Upper lobe of left lung (tissue), 4 donors: Measurements from ENCODE around the gene LSM12.

ENCODE experiments used
- EP300 ChIP-seq, 4 donors: sonication (generic); formaldehyde crosslinking; IDR thresholded peaks; one replicate each; pipeline ENCODE4 v1.5.1; 2017; ENCODE audit warnings: antibody characterized with exemption in 4 of 4, control low read depth in 2 of 4
- POLR2A ChIP-seq, 4 donors: fragments of 450-650 bp; IDR thresholded peaks; one replicate each; pipeline ENCODE4 v1.5.1; 2016 to 2017; ENCODE audit warnings: antibody characterized with exemption in 4 of 4, mild to moderate bottlenecking in 2 of 4
- POLR2AphosphoS5 ChIP-seq, 2 donors: sonication (generic); formaldehyde crosslinking; IDR thresholded peaks; one replicate each; pipeline ENCODE4 v1.5.1; 2017; ENCODE audit warnings: antibody characterized with exemption in 2 of 2
- TF ChIP-seq, protein P1 (sequence below), 6 experiments: fragments of 450-650 bp in 4 of 6; fragments of 200-600 bp in 2 of 6; sonication (generic) in 2 of 6; IDR thresholded peaks; one replicate each; pipeline ENCODE4 v1.5.1; 2016 to 2019; ENCODE audit warnings: antibody characterized with exemption in 6 of 6

- TF ChIP-seq, protein P1, sequence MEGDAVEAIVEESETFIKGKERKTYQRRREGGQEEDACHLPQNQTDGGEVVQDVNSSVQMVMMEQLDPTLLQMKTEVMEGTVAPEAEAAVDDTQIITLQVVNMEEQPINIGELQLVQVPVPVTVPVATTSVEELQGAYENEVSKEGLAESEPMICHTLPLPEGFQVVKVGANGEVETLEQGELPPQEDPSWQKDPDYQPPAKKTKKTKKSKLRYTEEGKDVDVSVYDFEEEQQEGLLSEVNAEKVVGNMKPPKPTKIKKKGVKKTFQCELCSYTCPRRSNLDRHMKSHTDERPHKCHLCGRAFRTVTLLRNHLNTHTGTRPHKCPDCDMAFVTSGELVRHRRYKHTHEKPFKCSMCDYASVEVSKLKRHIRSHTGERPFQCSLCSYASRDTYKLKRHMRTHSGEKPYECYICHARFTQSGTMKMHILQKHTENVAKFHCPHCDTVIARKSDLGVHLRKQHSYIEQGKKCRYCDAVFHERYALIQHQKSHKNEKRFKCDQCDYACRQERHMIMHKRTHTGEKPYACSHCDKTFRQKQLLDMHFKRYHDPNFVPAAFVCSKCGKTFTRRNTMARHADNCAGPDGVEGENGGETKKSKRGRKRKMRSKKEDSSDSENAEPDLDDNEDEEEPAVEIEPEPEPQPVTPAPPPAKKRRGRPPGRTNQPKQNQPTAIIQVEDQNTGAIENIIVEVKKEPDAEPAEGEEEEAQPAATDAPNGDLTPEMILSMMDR (IDR thresholded peaks at IDR 0.05): no peak
- TF ChIP-seq POLR2AphosphoS5 (IDR thresholded peaks at IDR 0.05): no peak
- TF ChIP-seq EP300 (IDR thresholded peaks at IDR 0.05): no peak
- TF ChIP-seq POLR2A (IDR thresholded peaks at IDR 0.05): no peak
Observed at GRCh38 chr17:44074911-44075285, 8.4 kb upstream of the LSM12 start.
